Measurements from ENCODE around the gene ANKRD60.

GRCh38 chr20:58239216-58239615 is 10.8 kb upstream of the ANKRD60 start:
- TF ChIP-seq CTCF (IDR thresholded peaks at IDR 0.05) = no peak
- no peak for TF ChIP-seq EZH2 (IDR thresholded peaks at IDR 0.05; ENCODE audit: borderline replicate concordance, insufficient read depth, low read depth, low read length, poor library complexity, severe bottlenecking)

Measured in B cell (primary cell).